HepG2 (cell line): ENCODE measurements around the gene GBP7. TPM values are rescaled to one million over a fixed set of nuclear protein-coding genes. Genes with fewer than 3 reads are reported as not detected.

ENCODE experiments used
- ATAC-seq: fragments of 200-7000 bp; cut with Tn5 transposase; 3 replicates; pipeline ENCODE4 v1.9.1; 2020; ENCODE audit warnings: mild to moderate bottlenecking, moderate library complexity
- BruUV-seq: library from RNA; stranded (reverse); fragments of 400-500 nt; replicated peaks from 2 replicates; lab custom pipeline; 2021; lab: Mats Ljungman, UMichigan
- CTCF ChIA-PET: fragments of 300-600 bp; formaldehyde crosslinking; extraction: SDS; loops from one replicate; lab custom pipeline; 2021; ENCODE audit warnings: low total read pairs, inconsistent platforms, low intra/inter-chr PET ratio; lab: Yijun Ruan, JAX
- POLR2A ChIA-PET: fragments of 350-600 bp; sonication (Branson Sonifier 250); formaldehyde crosslinking; loops from one replicate; lab custom pipeline; 2020; ENCODE audit warnings: antibody characterized with exemption, inconsistent platforms; lab: Yijun Ruan, JAX
- DNase-seq: peaks from one replicate; pipeline ENCODE4 v3.0.0-alpha.2; 2015; ENCODE audit warnings: low spot score
- FAIRE-seq: peaks from 3 replicates; lab custom pipeline; 2011; peaks lifted over from hg19 to GRCh38; lab: Jason Lieb, UNC
- H2AFZ ChIP-seq: one replicate; pipeline ENCODE4 v1.6.1; 2011; ENCODE audit warnings: low read length, inconsistent platforms
- H3K27ac ChIP-seq: fragments of 300-600 bp; 3 replicates; pipeline ENCODE4 v1.8.0; 2011; ENCODE audit warnings: mixed run types, mild to moderate bottlenecking, mixed read lengths, low read length, inconsistent platforms; ENCODE audit not compliant: insufficient read depth; ENCODE audit errors: extremely low read length
- H3K27me3 ChIP-seq, 2 experiments: fragments of 200-600 bp in 1 of 2; 2 replicates in 1 of 2; 3 replicates in 1 of 2; pipeline versions ENCODE4 v1.6.0 to v1.8.0; 2011; ENCODE audit warnings: low read length in 2 of 2, mild to moderate bottlenecking in 2 of 2, moderate library complexity in 2 of 2, inconsistent platforms in 1 of 2; ENCODE audit not compliant: insufficient read depth in 2 of 2, control insufficient read depth in 1 of 2
- H3K36me3 ChIP-seq, 2 experiments: fragments of 200-600 bp in 1 of 2; replicated peaks in 1 of 2; 2 replicates in 1 of 2; 3 replicates in 1 of 2; pipeline versions ENCODE4 v1.5.1 to v1.8.0; 2011; ENCODE audit warnings: low read length in 2 of 2, inconsistent platforms in 1 of 2; ENCODE audit not compliant: insufficient read depth in 2 of 2, control insufficient read depth in 1 of 2
- H3K4me1 ChIP-seq: 2 replicates; pipeline ENCODE4 v1.5.1; 2012; ENCODE audit warnings: low read length, inconsistent platforms; ENCODE audit not compliant: insufficient read depth
- H3K4me2 ChIP-seq: 2 replicates; pipeline ENCODE4 v1.6.0; 2011; ENCODE audit warnings: low read depth, low read length, inconsistent platforms
- H3K4me3 ChIP-seq, 3 experiments: fragments of 200-600 bp in 1 of 3; sonication (generic), shearing (Covaris generic) in 1 of 3; replicated peaks in 1 of 3; 2 replicates each; pipeline ENCODE4 v1.5.1; 2011 to 2016; ENCODE audit warnings: low read length in 3 of 3, inconsistent platforms in 2 of 3, low read depth in 2 of 3, mild to moderate bottlenecking in 2 of 3, control low read depth in 1 of 3, mixed read lengths in 1 of 3; ENCODE audit not compliant: insufficient read depth in 1 of 3
- H3K79me2 ChIP-seq: one replicate; pipeline ENCODE4 v1.6.1; 2011; ENCODE audit warnings: low read length, inconsistent platforms; ENCODE audit not compliant: insufficient read depth
- H3K9ac ChIP-seq: 2 replicates; pipeline ENCODE4 v1.6.0; 2011; ENCODE audit warnings: mild to moderate bottlenecking, low read depth, low read length, inconsistent platforms; ENCODE audit not compliant: insufficient read depth
- H3K9me3 ChIP-seq: 2 replicates; pipeline ENCODE4 v1.5.1; 2012; ENCODE audit warnings: mild to moderate bottlenecking, low read length
- H4K20me1 ChIP-seq: 2 replicates; pipeline ENCODE4 v1.6.0; 2011; ENCODE audit warnings: inconsistent platforms, mild to moderate bottlenecking, low read length, moderate library complexity; ENCODE audit not compliant: insufficient read depth
- FOXK1 ChIP-seq: sonication (generic); formaldehyde crosslinking; IDR thresholded peaks from 2 replicates; pipeline ENCODE4 v1.4.0; 2020; ENCODE audit warnings: low read depth, missing genetic modification reagents, borderline replicate concordance
- FOXK2 ChIP-seq: fragments of 450-650 bp; IDR thresholded peaks from 2 replicates; pipeline ENCODE4 v1.6.1; 2016
- HDAC1 ChIP-seq: sonication (generic); formaldehyde crosslinking; IDR thresholded peaks from 2 replicates; pipeline ENCODE4 v1.5.1; 2020; ENCODE audit warnings: mild to moderate bottlenecking, missing genetic modification reagents
- ISL2 ChIP-seq: sonication (generic); formaldehyde crosslinking; IDR thresholded peaks from 2 replicates; pipeline ENCODE4 v1.5.0; 2020; ENCODE audit warnings: missing genetic modification reagents
- MAFF ChIP-seq: IDR thresholded peaks from 2 replicates; pipeline ENCODE4 v1.6.1; 2011; ENCODE audit warnings: low read depth, low read length, improper control_type of control experiment
- MAFK ChIP-seq, 2 experiments: IDR thresholded peaks in 1 of 2; conservative IDR thresholded peaks in 1 of 2; 2 replicates each; pipeline ENCODE4 v1.6.1; 2011; ENCODE audit warnings: improper control_type of control experiment in 2 of 2, low read length in 2 of 2
- NR2F2 ChIP-seq: IDR thresholded peaks from 2 replicates; pipeline ENCODE4 v1.6.1; 2012; ENCODE audit warnings: low read depth, inconsistent platforms, borderline replicate concordance
- U2AF2 ChIP-seq: fragments of 200-400 bp; formaldehyde crosslinking; IDR thresholded peaks from 2 replicates; pipeline ENCODE4 v1.6.1; 2017; ENCODE audit warnings: low read depth, mild to moderate bottlenecking, low read length
- ZFP36L1 ChIP-seq: sonication (generic); formaldehyde crosslinking; IDR thresholded peaks from 2 replicates; pipeline ENCODE4 v1.8.0; 2022; ENCODE audit warnings: mild to moderate bottlenecking, missing genetic modification reagents, moderate library complexity
- ZNF101 ChIP-seq: sonication (generic); formaldehyde crosslinking; IDR thresholded peaks from 2 replicates; pipeline ENCODE4 v1.4.0; 2020; ENCODE audit warnings: mild to moderate bottlenecking, low read depth, missing genetic modification reagents, borderline replicate concordance
- ZNF552 ChIP-seq: sonication (generic); formaldehyde crosslinking; IDR thresholded peaks from 2 replicates; pipeline ENCODE4 v1.9.0; 2022; ENCODE audit warnings: missing genetic modification reagents, mild to moderate bottlenecking, borderline replicate concordance
- ZNF674 ChIP-seq: sonication (generic); formaldehyde crosslinking; IDR thresholded peaks from 2 replicates; pipeline ENCODE4 v1.5.0; 2020; ENCODE audit warnings: low read depth, mild to moderate bottlenecking, missing genetic modification reagents
- WGBS: methylation state at CpG from one replicate; pipeline ENCODE4 v1.1.6; 2017; ENCODE audit warnings: low lambda C conversion rate; 5-methylcytosine and 5-hydroxymethylcytosine counted together
- in situ Hi-C: cut with HindIII; loops from 2 replicates; pipeline ENCODE4 v1.10.0; 2017; ENCODE audit warnings: low pct_unique_long_range_greater_than_20kb; ENCODE audit not compliant: extremely low pct_ligation_motif_present
- intact Hi-C: fragments of 100-400 bp; cut with micrococcal nuclease; formaldehyde crosslinking; loops from one replicate; pipeline ENCODE4 v1.10.0; 2022; ENCODE audit not compliant: unreplicated experiment
- polyA plus RNA-seq, 8 experiments: library from polyadenylated mRNA; depleted of rRNA in 3 of 8; stranded (reverse) in 7 of 8; unstranded in 1 of 8; fragments of >200 nt; fragmentation: Illumina TruSeq in 4 of 8; extraction: Trizol in 4 of 8; gene quantifications; 2 replicates each; pipeline versions ENCODE4 v1.2.1 to v1.2.3, GENCODE V29; 2011 to 2016; ENCODE audit warnings: low read depth in 4 of 8, missing spikeins in 1 of 8, mixed read lengths in 1 of 8; ENCODE audit not compliant: insufficient read depth in 1 of 8
- total RNA-seq, 5 experiments: library from RNA; depleted of rRNA; stranded (reverse); fragments of >200 nt; fragmentation: Illumina TruSeq; extraction: Trizol; gene quantifications; 2 replicates each; pipeline ENCODE4 v1.2.3, GENCODE V29; 2016; ENCODE audit warnings: low read depth in 1 of 5
- TF ChIP-seq, protein P1 (sequence below): sonication (generic); formaldehyde crosslinking; IDR thresholded peaks from 2 replicates; pipeline ENCODE4 v1.5.0; 2020; ENCODE audit warnings: missing genetic modification reagents
- TF ChIP-seq, protein P2 (sequence below): sonication (generic); formaldehyde crosslinking; IDR thresholded peaks from 2 replicates; pipeline ENCODE4 v1.8.0; 2022; ENCODE audit warnings: mild to moderate bottlenecking, missing genetic modification reagents, moderate library complexity
- TF ChIP-seq, protein P3 (sequence below): sonication (generic); formaldehyde crosslinking; conservative IDR thresholded peaks from 2 replicates; pipeline ENCODE4 v1.8.1; 2023; ENCODE audit warnings: missing genetic modification reagents

Gene GBP7
- total and polyA plus RNA-seq, 2 of the 13 experiments (the other 11 are each of a cell fraction or from before 2014, with no cell fraction given), result not detected

DNA sequence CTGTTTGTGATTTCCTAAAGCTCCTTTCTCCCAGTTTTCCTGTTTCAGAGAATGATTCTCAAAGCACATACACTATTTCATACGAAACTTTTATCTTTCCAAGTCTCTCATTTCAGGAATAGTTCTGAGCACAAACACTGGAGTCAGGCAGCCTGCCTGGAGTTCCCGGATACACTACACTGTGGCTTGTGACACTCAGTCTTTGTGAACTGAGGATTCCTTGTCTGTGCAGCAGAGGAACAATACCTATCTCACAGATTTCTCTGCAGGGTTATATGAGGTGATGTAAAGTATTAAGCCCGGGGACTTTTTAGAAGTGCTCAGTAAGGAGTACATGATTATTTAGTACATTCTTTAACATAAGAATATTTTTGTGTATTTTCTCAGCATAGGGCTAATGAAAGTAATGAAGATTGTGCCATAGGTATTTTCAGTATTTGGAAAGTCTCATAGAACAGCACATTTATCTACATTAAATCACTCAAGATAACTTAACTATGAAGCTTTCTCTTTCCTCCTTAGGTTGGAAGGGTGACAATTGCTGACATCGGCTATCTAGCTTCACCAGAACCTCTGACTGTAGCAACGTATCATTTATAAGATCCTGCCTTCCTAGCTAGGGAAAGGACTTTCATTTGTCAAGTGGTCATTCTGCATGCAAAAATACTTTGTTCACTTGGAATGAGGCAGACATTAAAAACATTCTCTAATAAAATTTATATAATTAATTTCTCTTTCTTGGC is 62.8 kb downstream of the GBP7 start:
- ChIA-PET POLR2A (no interaction called here), CTCF (no interaction called here)
- in situ Hi-C loops, result no loop called here
- DNase-seq (no peak), FAIRE-seq (no peak), ATAC-seq (no peak)
- Histone ChIP-seq H3K4me1 (no peaks in the 10 kb centered on the region), H3K4me2 (no peak overlapping the region), H3K27ac (no peak overlapping the region), H3K4me3 (no peak overlapping the region), H3K9ac (no peak overlapping the region), H3K36me3 (no peaks in the 10 kb centered on the region), H3K9me3 (no peaks in the 10 kb centered on the region), H4K20me1 (no peaks in the 10 kb centered on the region), H2AFZ (no peak overlapping the region), H3K27me3 (no peaks in the 10 kb centered on the region), H3K79me2 (no peaks in the 10 kb centered on the region)
- no TSS peak for BruUV-seq
- intact Hi-C loops, result no loop called here
- TF ChIP-seq MAFF, result peak; percentile 83
- TF ChIP-seq MAFK (conservative IDR thresholded peaks at IDR 0.05 in 1 of 2, IDR thresholded peaks at IDR 0.05 in 1 of 2; ENCODE audit: low read length in 2 of 2), result peak; percentile 79 to 92
- TF ChIP-seq, protein P1, sequence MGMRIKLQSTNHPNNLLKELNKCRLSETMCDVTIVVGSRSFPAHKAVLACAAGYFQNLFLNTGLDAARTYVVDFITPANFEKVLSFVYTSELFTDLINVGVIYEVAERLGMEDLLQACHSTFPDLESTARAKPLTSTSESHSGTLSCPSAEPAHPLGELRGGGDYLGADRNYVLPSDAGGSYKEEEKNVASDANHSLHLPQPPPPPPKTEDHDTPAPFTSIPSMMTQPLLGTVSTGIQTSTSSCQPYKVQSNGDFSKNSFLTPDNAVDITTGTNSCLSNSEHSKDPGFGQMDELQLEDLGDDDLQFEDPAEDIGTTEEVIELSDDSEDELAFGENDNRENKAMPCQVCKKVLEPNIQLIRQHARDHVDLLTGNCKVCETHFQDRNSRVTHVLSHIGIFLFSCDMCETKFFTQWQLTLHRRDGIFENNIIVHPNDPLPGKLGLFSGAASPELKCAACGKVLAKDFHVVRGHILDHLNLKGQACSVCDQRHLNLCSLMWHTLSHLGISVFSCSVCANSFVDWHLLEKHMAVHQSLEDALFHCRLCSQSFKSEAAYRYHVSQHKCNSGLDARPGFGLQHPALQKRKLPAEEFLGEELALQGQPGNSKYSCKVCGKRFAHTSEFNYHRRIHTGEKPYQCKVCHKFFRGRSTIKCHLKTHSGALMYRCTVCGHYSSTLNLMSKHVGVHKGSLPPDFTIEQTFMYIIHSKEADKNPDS (CRISPR knock-in tag), result no peak
- TF ChIP-seq FOXK1 (CRISPR knock-in tag), result no peak
- WGBS, result 72% methylated on average over 5 of the region's 5 CpGs

DNA sequence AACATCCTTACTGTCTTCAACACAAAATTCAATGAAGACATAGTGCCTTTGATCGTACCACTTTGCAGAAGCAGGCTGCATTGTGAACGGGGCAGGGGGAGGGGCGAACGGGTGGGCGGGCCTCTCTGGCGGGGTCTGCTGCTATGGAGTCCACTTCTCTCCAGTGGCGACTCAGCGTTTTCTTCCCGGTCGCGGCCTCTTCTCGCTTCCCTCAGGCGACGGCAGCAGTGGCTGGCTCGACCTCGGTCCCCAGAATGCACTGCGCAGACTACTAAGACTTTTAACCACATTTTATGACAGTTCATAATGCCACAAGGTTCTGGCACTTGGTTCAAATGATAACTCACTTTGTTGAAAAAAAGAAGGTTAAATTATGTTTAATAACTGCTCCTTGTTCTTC is 71.1 kb downstream of the GBP7 start:
- no peak overlapping the region for H2AFZ ChIP-seq
- no peak overlapping the region for H3K27ac ChIP-seq
- H3K36me3 ChIP-seq, result no peaks in the 10 kb centered on the region
- no peaks in the 10 kb centered on the region for H3K79me2 ChIP-seq
- ATAC-seq, result no peak
- no peak for FAIRE-seq
- in situ Hi-C loops, result no loop called here
- DNase-seq, result no peak
- 81% methylated on average over 17 of the region's 17 CpGs for WGBS
- POLR2A ChIA-PET, result no interaction called here
- CTCF ChIA-PET, result no interaction called here
- no peak overlapping the region for H3K4me3 ChIP-seq
- no peaks in the 10 kb centered on the region for H3K27me3 ChIP-seq
- intact Hi-C loops, result no loop called here
- no peak overlapping the region for H3K4me2 ChIP-seq
- BruUV-seq, result no TSS peak
- no peaks in the 10 kb centered on the region for H4K20me1 ChIP-seq
- no peaks in the 10 kb centered on the region for H3K9me3 ChIP-seq
- H3K4me1 ChIP-seq, result no peaks in the 10 kb centered on the region
- no peak overlapping the region for H3K9ac ChIP-seq
- no peak for TF ChIP-seq FOXK2
- no peak for TF ChIP-seq NR2F2
- no peak for TF ChIP-seq ZNF101 (CRISPR knock-in tag)
- no peak for TF ChIP-seq ISL2 (CRISPR knock-in tag)
- no peak for TF ChIP-seq U2AF2
- TF ChIP-seq, protein P2, sequence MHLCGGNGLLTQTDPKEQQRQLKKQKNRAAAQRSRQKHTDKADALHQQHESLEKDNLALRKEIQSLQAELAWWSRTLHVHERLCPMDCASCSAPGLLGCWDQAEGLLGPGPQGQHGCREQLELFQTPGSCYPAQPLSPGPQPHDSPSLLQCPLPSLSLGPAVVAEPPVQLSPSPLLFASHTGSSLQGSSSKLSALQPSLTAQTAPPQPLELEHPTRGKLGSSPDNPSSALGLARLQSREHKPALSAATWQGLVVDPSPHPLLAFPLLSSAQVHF (CRISPR knock-in tag), result no peak
- TF ChIP-seq HDAC1 (CRISPR knock-in tag), result no peak
- no peak for TF ChIP-seq ZNF674
- TF ChIP-seq ZNF552 (CRISPR knock-in tag), result no peak
- TF ChIP-seq ZFP36L1 (CRISPR knock-in tag), result no peak
- TF ChIP-seq, protein P3, sequence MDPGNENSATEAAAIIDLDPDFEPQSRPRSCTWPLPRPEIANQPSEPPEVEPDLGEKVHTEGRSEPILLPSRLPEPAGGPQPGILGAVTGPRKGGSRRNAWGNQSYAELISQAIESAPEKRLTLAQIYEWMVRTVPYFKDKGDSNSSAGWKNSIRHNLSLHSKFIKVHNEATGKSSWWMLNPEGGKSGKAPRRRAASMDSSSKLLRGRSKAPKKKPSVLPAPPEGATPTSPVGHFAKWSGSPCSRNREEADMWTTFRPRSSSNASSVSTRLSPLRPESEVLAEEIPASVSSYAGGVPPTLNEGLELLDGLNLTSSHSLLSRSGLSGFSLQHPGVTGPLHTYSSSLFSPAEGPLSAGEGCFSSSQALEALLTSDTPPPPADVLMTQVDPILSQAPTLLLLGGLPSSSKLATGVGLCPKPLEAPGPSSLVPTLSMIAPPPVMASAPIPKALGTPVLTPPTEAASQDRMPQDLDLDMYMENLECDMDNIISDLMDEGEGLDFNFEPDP (CRISPR knock-in tag), result no peak
